HG02763 (cell line): ENCODE measurements around the gene RAMP1.

Experiments
- ATAC-seq: cut with Tn5 transposase; IDR thresholded peaks from one replicate; pipeline ENCODE4 v1.9.1; 2021; ENCODE audit warnings: mild to moderate bottlenecking, moderate library complexity; ENCODE audit not compliant: unreplicated experiment

Gene RAMP1

DNA sequence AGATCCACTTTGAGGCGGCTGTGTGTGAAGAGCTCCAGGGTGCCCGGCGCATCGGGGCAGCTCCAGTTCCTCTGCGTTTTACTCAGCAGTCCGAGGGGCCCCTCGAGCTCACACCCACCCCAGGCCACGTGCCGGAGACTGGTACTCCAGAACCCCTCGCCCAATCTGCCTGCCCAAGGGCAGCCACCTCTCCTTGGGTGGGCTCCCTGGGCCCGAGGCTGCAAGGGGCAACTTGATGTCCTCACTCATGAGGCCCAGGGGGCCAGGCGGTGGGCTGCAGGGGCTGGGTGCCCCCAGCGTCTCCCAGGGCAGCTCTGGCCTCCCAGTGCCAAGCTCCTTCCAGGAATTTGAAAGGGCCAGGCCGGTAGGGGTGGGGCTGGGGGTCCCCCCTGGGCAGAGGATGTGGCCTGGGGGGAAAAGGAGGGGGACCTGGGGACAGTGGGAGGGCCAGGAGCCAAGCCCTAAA lies 16.7 kb downstream of the RAMP1 start:
- no peak for ATAC-seq

DNA sequence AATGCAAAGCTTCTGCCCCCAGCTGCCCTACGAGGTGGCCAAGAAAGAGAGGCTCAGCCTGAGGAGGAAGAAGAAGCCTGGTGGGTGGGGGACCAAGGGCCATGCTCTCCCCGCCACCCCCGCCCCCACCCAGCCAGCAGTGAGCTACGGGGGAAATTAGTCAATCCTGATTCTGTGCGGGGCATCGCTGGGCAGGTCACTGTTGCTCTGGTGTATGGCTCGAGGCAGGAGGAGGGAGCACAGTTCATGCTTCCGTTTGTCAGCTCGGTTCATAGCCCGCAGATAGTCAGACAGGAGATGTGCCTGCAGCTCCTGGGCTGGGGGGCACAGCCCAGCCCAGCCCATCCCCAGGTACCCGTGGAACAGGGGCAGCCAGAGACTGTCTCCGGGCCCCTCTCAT lies 17.1 kb downstream of the RAMP1 start:
- no peak for ATAC-seq

DNA sequence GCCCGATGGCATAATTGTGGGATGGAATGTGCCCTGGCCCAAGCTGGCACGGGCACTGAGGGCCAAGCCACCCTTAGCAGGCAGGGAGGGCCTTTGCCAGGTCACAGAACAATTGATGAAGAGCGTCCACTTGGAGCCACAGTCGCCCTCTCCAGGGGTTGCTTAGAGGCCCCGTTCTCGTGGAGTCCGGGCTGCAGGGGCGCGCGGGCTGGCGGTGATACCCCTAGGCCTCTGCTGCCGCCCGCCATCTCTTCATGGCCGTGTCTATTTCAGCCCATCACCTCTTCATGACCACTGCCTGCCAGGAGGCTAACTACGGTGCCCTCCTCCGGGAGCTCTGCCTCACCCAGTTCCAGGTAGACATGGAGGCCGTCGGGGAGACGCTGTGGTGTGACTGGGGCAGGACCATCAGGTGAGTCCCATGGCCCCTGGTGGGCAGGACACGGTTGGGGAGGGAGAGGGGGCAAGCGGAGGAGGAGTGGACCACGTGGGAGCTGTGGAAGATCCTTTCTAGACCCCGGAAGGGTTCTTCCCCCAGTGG lies 17.6 kb downstream of the RAMP1 start:
- ATAC-seq: no peak

GRCh38 chr2:237877576-237878307 lies 18.3 kb downstream of the RAMP1 start:
- no peak for ATAC-seq

DNA sequence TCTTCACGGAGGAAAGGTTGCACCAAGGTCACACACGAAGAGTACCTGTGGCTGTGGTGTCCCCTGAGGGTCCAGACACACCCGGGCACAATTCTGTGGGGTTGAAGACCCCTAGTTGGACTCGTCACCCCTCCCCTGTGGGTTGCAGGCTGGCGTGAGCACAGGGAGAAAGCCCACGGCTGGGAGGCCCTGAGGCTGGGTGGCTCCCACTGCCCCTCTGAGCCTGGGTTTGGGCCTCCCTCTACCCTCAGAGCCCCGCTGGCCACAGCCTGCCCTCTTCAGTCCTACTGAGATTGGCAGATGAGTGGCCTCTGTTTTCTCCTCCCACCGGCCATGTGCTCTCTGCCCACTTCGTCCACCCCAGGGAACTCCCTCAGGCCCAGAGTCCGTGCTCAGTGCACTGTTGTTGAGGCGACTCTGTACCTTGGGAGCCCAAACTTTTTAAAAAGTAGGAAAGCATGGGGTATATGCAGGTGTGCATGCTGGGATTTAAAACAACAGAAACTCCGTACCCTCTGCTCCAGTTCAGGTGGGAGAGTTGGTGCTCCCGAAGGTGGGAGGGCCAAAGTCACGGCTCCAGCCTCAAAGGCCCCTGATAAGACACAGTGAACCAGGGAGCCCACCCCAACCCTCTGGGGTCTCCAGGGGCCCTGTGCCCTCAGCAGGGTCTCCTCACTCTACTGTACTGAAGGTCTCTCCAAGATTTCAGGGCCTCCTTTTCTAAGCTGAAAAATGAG lies 19.1 kb downstream of the RAMP1 start:
- ATAC-seq: no peak

GRCh38 chr2:237879058-237879430 lies 19.6 kb downstream of the RAMP1 start:
- no peak for ATAC-seq

DNA sequence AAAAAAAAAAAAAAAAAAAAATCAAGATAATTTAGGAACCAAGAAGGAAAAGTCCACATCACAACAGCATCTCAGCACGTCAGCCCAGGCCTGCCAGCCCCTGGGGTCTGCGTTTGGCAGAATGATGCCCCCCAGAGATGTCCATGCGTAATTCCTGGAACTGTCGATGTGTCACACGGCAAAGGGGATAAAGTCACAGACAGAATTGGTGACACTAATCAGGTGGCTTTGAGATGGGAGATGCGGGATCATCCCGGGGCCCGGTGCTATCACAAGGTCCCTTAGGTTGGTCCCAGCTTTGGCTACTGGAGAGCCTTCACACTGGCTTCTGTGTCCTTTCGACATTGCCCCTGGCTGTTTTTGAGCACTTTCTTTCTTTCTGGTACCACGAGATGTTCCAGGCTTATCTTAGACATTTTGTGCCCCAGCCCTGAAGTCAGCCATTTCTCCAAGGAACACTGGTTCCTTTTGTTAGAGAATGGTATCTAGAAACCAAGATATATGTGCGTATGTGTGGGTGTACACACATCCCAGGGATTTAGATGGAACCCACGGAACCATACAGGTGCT lies 20.7 kb downstream of the RAMP1 start:
- ATAC-seq: no peak

DNA sequence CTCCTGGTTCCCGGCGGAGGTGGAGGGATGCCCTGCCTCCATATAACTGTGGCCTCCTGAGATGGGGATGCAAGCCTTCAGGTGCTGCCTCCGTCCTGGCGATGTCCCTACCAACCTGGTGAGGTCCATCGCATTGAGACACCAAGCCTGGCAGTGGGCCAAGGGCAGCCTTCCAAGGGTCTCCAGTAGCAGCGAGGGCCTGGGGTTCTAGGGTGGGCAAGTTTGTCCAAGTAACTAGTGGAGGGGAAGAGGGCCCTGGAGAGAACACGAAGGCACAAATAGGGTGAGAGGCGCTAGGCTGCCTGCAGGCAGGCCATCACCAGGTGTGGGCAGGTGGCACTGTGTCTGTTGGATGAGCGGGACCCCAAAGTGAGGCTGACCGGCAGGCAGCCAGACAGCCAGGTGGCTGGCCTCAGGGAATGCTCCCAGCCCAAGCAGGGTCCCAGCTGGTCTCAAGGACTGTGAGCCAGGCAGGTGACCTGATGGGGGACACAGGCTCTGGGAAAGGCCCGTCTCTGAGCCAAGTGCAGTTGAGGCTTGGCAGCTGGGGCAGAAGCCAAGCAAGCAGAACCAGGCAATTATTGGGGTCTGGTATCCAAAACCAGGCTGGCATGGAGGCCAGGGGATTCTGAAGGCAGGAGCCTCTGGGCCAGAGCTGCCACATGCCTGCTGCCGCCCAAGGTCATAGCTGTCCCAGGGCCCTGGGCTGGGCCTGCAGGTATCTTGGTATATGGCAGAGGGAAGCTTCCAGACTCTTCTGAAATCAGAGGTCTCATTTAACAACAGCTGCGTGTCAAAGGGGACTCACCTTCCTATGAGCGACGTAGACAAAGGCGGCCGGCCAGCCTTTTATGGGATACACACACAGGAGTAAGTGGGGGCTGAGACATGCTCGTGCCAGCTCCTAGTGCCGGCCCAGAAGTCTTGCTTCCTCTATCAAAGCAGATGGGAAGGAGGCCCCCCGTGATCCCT lies 23.4 kb downstream of the RAMP1 start:
- ATAC-seq: no peak

GRCh38 chr2:237883951-237884446 lies 24.6 kb downstream of the RAMP1 start:
- no peak for ATAC-seq

DNA sequence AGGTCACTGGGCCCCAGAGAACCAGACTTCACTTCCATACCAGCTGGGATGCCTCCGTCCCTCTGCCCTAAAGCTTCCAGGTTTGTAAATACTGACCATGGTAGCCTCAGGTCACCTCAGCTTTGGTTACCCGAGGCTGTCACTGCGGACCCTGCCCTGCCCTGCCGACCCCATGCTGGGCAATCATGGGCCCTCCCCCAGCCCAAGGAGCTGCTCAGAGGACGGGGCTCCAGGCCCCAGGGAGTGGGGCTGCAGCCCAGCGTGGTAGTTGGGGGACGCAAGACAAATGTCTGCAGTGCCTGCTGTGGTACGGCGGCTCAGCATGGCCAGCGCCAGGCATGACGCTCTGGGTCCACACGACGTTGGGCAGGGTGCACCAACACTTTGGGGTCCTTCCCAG lies 25.3 kb downstream of the RAMP1 start:
- no peak for ATAC-seq

DNA sequence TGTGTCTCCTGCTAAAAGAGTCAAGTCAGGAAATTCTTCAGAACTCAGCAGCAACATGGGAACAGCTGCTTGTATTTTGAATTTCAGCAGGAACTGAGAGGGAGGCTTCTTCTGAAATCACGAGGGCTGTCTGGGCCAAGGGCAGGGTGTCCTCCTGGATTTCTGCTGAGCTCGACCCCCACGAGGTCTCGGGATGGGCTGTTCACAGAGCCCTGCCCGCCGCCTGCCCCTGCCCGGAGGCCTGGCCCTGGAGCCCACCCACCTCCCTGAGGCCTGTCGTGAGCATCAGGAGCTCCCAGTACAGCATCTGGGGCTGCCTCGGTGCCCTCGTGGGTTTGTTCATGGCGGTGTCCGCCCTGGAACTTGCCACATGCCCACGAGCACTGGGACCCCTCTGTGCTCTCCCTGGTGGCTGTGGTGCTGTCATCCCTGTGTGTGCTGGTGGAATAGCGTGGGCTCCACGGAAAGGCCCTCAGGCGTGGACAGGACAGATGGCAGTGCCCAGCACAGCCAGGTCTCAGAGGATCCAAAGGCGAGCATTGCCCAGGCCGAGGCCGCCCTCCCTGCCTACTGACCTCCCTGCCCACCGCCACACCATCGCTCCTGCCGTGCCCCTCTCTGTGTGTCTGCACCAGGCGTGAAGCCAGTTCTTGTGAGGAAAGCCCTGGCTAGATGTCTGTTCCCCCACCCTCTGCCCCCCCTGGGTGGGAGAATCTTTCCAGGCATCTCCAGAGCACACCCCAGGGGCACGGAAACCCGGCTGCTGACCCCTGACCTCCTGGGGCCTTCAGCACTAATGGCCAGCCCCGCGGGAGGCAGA lies 25.9 kb downstream of the RAMP1 start:
- ATAC-seq: no peak

- ATAC-seq: no peak
Measured at GRCh38 chr2:237885931-237886684, 26.7 kb downstream of the RAMP1 start.

- no peak for ATAC-seq
Measured at GRCh38 chr2:237886685-237887481, 27.5 kb downstream of the RAMP1 start.

DNA sequence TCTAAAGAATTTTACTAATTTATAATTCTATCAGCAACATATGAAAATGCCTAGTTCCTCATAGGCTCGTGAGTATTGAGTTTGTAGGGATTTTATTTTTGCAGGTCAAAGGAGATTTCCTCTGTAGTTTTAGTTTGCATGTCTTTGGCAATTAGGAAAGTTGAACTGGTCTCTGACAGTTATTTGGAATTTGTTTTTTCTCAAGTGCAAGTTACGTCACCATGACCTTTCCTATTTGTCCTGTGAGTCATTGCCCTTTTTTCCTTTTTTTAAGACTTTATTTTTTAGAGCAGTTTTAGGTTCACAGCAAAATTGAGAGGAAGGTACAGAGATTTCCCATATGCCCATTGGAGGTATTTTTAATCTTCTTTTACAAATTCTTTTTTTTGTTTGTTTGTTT lies 29.0 kb downstream of the RAMP1 start:
- ATAC-seq: no peak

DNA sequence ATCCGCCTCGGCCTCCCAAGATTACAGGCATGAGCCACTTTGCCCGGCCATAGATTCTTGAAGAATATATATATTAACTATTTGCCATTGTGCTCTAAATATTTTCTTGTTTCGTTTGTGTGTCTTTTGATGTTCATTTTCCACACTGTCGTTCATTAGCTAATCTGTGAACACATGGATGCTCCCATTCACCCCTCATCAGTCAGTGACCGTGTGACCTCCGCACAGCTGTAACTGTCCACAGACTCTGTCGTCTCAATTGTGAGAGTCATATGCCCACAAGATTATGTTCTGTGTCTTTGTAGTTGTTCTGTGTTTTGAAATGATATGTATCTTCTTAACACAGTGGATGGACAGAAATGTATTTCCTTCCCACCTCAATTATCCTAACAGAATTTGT lies 29.6 kb downstream of the RAMP1 start:
- ATAC-seq: no peak

DNA sequence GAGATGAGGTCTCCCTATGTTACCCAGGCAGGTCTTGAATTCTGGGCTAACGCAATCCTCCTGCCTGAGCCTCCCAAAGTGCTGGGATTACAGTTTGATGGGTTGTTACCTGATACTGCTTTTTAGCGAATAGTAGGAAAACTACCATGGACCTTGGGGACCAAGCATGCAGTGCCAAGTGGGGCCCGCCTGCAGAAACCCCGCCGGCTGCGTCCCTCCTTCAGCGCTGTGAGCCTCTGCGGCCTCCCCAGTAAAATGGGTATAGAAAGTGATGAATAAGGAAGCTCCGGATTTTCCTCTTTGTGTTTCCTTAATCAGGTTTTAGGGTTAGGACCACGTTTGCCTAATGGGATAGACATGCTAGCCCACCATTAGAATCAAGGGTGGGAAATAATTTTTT lies 30.4 kb downstream of the RAMP1 start:
- ATAC-seq: no peak

GRCh38 chr2:237892478-237892877 lies 33.1 kb downstream of the RAMP1 start:
- ATAC-seq: no peak

- no peak for ATAC-seq
Measured at GRCh38 chr2:237892984-237893595, 33.7 kb downstream of the RAMP1 start.
